Ascending aorta (tissue), 2 donors: ENCODE results near the gene MORC3. TPM values are rescaled to one million over a fixed set of nuclear protein-coding genes. Genes with fewer than 3 reads are reported as not detected.

ENCODE experiments used
- DNase-seq, 2 donors: peaks; one replicate each; pipeline ENCODE4 v3.0.0-alpha.2; 2019; ENCODE audit warnings: low spot score in 2 of 2
- H3K27ac ChIP-seq, 2 donors: fragments of 200-600 bp; sonication (generic); one replicate each; pipeline ENCODE4 v1.5.1; 2016 to 2017; ENCODE audit warnings: mild to moderate bottlenecking in 1 of 2
- H3K27me3 ChIP-seq: fragments of 200-600 bp; sonication (generic); one replicate; pipeline ENCODE4 v1.5.1; 2017
- H3K36me3 ChIP-seq, 2 donors: fragments of 200-600 bp; sonication (generic); one replicate each; pipeline ENCODE4 v1.5.1; 2016
- H3K4me1 ChIP-seq, 2 donors: fragments of 200-600 bp; sonication (generic); one replicate each; pipeline ENCODE4 v1.5.1; 2016 to 2017; ENCODE audit warnings: mild to moderate bottlenecking in 1 of 2
- H3K4me3 ChIP-seq, 2 donors: fragments of 200-600 bp; sonication (generic); one replicate each; pipeline ENCODE4 v1.5.1; 2016 to 2017; ENCODE audit warnings: mild to moderate bottlenecking in 1 of 2
- H3K9me3 ChIP-seq, 2 donors: fragments of 200-600 bp; sonication (generic); one replicate each; pipeline ENCODE4 v1.5.1; 2016
- CTCF ChIP-seq, 3 experiments: fragments of 200-600 bp in 2 of 3; fragments of 450-650 bp in 1 of 3; sonication (generic) in 2 of 3; IDR thresholded peaks; one replicate each; pipeline ENCODE4 v1.5.1; 2016 to 2019; ENCODE audit warnings: antibody characterized with exemption in 3 of 3, mild to moderate bottlenecking in 1 of 3, moderate library complexity in 1 of 3
- intact Hi-C: fragments of 100-400 bp; cut with DNase I; formaldehyde crosslinking; loops from one replicate; pipeline ENCODE4 v1.15.1; 2023
- total RNA-seq: library from RNA; depleted of rRNA; stranded (reverse); fragments of >200 nt; gene quantifications from one replicate; pipeline ENCODE4 v1.1.0, GENCODE V29; 2016

Gene MORC3
- total RNA-seq, 1 donor from 2014 or later: 7.9 TPM

- no peaks in the 10 kb centered on the region for H3K27me3 ChIP-seq
- intact Hi-C loops: no loop called here
- no peaks in the 10 kb centered on the region for H3K4me1 ChIP-seq
- H3K27ac ChIP-seq: no peak overlapping the region
- H3K9me3 ChIP-seq: no peaks in the 10 kb centered on the region
- H3K4me3 ChIP-seq: no peak overlapping the region
- TF ChIP-seq CTCF (IDR thresholded peaks at IDR 0.05): no peak
- DNase-seq: no peak
- H3K36me3 ChIP-seq: peaks cover 2 to 39% of the 10 kb centered on the region in 2 donors
Measured at GRCh38 chr21:36288651-36289243, 31.2 kb upstream of the MORC3 start.

DNA sequence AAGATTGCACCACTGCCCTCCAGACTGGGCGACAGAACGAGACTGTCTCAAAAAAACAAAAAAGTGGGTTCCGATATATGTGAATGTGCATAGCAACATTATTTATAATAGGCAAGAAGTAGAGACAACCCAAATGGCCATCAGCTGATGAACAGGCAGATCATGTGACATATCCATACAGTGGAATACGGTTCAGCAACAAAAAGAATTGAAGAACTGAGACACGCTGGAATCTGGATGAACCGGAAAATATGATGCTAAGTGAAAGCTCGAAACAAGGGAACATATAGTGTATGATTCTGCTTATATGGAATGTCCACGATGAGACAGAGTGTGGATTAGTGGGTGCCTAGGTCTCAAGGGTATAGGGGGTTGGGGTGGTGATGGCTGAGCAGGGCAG lies 28.5 kb upstream of the MORC3 start:
- Histone ChIP-seq H3K27me3 (no peaks in the 10 kb centered on the region), H3K4me3 (no peak overlapping the region), H3K27ac (no peak overlapping the region), H3K4me1 (no peaks in the 10 kb centered on the region), H3K36me3 (peaks cover 3 to 36% of the 10 kb centered on the region in 2 donors), H3K9me3 (no peaks in the 10 kb centered on the region)
- intact Hi-C loops: no loop called here
- no peak for TF ChIP-seq CTCF (IDR thresholded peaks at IDR 0.05)
- no peak for DNase-seq

- no peak overlapping the region for H3K27ac ChIP-seq
- peak in 1 of 2 donors; percentile 50 for DNase-seq
- no peak for TF ChIP-seq CTCF (IDR thresholded peaks at IDR 0.05)
- H3K4me1 ChIP-seq: no peaks in the 10 kb centered on the region
- no peaks in the 10 kb centered on the region for H3K27me3 ChIP-seq
- peaks cover 3 to 11% of the 10 kb centered on the region in 2 donors for H3K36me3 ChIP-seq
- H3K4me3 ChIP-seq: no peak overlapping the region
- H3K9me3 ChIP-seq: no peaks in the 10 kb centered on the region
- intact Hi-C loops: no loop called here
Measured at GRCh38 chr21:36297406-36297937, 22.5 kb upstream of the MORC3 start.

GRCh38 chr21:36297938-36298572 lies 21.9 kb upstream of the MORC3 start:
- no peaks in the 10 kb centered on the region for H3K27me3 ChIP-seq
- H3K27ac ChIP-seq: no peak overlapping the region
- peak in 1 of 2 donors; percentile 69 for DNase-seq
- TF ChIP-seq CTCF (IDR thresholded peaks at IDR 0.05): no peak
- no peaks in the 10 kb centered on the region for H3K4me1 ChIP-seq
- intact Hi-C loops: no loop called here
- H3K4me3 ChIP-seq: no peak overlapping the region
- peaks cover 3 to 6% of the 10 kb centered on the region in 2 donors for H3K36me3 ChIP-seq
- H3K9me3 ChIP-seq: no peaks in the 10 kb centered on the region

DNA sequence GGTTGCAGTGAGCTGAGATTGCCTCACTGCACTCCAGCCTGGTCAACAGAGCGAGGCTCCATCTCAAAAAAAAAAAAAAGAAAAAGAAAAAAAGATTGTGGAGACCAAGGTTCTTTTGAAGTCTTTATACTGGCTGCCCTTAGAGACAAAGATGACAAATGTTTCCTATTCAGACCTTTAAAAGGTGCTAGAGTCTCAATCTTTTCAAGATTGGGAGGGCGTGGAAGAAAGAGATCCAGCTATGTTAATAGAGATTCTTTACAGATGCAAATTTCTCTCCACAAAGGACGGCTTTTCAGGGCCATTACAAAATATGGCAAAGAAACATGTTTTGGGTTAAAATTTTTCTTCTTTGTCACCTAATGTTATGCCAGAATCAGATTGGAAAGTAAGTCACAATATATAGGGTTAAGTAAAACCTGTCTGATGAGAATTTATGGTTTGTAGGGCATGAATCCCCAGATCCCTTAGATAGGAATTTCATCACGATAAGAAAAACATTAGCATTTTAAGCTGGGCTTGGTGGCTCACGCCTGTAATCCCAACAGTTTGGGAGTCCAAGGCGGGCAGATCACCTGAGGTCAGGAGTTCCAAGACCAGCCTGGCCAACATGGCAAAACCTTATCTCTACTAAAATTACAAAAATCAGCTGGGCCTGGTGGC lies 13.0 kb upstream of the MORC3 start:
- no peak overlapping the region for H3K4me3 ChIP-seq
- intact Hi-C loops: no loop called here
- no peaks in the 10 kb centered on the region for H3K4me1 ChIP-seq
- DNase-seq: no peak
- no peak for TF ChIP-seq CTCF (IDR thresholded peaks at IDR 0.05)
- no peaks in the 10 kb centered on the region for H3K27me3 ChIP-seq
- no peak overlapping the region for H3K27ac ChIP-seq
- H3K9me3 ChIP-seq: peaks cover 0 to 7% of the 10 kb centered on the region in 2 donors
- H3K36me3 ChIP-seq: no peaks in the 10 kb centered on the region
